ENCODE measurements around the gene AOX1.
"Not testable (repeated sequence)": the region's sequence is repeated elsewhere in the genome, so short reads cannot be mapped to it uniquely, and the experiment has no call there.

Gene AOX1

GRCh38 chr2:200585730-200586643 lies at the start of gene AOX1:
Gene AOX1, plus strand, starts transcription at chr2:200586014. Its CDS starts 95 bp downstream, at chr2:200586109.
- no peak for DNase-seq (ENCODE audit: low read depth)

- no peak for DNase-seq (ENCODE audit: low read depth)
Measured at GRCh38 chr2:200538139-200538538, 47.7 kb upstream of the AOX1 start.

DNA sequence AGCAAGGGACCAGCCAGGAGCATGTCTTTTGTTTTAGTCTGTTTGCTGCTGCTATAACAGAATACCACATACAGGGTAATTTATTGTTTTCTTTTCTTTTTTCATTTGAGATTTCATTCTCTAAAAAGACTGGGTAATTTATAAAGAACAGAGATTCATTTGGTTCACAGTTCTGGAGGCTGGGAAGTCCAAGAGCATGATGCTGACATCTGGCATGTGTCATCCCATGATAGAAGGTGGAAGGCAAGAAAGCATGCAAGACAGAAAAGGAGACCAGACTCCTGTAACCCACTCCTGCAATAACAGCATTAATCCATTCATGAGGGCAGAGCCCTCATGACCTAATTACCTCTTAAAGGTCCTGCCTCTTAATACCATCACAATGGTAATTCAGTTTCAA lies 45.0 kb upstream of the AOX1 start:
- no peak for DNase-seq (ENCODE audit: low read depth)

DNA sequence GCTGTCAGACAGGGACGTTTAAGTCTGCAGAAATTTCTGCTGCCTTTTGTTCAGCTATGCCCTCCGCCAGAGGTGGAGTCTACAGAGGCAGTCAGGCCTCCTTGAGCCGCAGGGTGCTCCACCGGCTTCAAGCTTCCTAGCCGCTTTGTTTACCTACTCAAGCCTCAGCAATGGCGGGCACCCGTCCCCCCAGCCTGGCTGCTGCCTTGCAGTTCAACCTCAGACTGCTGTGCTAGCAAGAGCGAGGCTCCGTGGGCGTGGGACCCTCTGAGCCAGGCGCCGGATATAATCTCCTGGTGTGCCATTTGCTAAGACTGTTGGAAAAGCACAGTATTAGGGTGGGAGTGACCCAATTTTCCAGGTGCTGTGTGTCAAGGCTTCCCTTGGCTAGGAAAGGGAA lies 19.2 kb upstream of the AOX1 start:
- DNase-seq (ENCODE audit: low read depth), result not testable (repeated sequence)

DNA sequence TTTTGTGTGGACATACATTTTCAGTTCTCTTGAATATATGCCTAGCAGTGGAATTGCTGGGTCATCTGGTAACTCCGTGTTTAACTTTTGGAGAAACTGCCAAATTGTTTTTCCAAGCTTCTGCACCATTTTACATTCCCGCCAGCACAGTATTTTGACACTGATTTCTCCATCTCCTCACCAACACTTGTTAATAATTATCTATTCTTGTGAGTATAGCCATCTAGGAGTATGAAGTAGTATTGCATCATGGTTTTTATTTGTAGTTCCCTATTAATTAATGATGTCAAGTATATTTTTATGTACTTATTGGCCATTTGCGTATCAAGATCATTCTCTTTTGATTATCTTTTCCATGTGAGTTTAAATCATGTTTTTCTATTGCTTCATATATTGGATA lies 17.9 kb upstream of the AOX1 start:
- DNase-seq (ENCODE audit: low read depth), result no peak

GRCh38 chr2:200575957-200576356 lies 9.9 kb upstream of the AOX1 start:
- no peak for DNase-seq (ENCODE audit: low read depth)

DNA sequence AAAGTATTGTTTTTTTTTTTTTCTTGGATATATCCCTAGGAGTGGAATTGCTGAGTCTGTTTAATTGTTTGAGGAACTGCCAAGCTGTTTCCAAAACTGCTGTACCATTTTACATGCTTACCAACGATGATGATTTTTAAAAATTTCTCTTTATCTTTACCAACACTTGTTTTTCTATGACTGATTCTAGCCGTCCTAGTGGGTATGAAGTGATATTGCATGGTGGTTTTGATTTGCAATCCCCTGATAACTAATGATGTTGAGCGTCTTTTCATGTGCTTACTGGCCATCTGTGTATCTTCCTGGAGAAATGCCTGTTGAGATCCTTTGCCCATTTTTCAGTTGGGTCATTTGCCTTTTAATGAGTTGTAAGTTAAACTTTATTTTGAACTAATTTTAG lies 8.8 kb upstream of the AOX1 start:
- DNase-seq (ENCODE audit: low read depth), result no peak

- DNase-seq (ENCODE audit: low read depth), result no peak
Measured at GRCh38 chr2:200578778-200579177, 7.0 kb upstream of the AOX1 start.

DNA sequence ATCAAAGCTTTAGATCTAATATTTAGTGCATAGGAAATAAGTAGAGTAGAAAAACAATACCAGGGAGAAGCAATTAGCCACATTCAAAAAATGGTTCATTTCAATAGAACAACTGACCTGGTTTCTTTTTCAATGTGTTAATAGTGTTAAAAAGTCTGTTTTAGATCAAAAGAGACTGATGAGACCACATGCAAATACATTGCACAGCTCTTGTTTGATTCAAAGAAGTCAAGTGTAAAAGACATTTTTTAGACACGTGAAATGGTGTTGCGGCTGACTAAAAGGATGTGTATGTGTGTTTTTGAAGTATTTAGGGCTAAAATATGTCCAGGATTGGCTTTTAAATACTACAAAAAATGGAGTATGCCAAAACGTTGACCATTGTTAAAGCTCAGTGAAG lies 1.2 kb upstream of the AOX1 start:
- no peak for DNase-seq (ENCODE audit: low read depth)

DNA sequence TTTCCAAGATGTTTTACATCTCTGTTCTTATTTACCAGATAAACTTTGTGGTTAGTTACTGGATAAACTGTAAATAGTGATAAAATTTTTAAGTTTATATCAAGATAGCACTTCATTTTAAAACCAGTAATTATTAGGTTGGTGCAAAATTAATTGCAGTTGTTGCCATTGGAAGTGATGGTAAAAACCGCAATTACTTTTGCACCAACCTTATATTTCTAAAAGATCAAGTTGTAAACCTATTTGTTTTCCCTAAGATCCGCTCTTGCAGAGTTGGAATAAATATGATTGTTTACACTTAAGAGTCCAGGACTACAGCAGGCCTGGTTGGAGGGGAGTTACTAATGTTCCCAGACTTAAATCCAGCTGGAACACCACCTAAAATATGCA lies 479 bp upstream of the AOX1 start:
- no peak for DNase-seq (ENCODE audit: low read depth)

- DNase-seq (ENCODE audit: low read depth), result no peak
Measured at GRCh38 chr2:200586644-200586975, 796 bp downstream of the AOX1 start.

DNA sequence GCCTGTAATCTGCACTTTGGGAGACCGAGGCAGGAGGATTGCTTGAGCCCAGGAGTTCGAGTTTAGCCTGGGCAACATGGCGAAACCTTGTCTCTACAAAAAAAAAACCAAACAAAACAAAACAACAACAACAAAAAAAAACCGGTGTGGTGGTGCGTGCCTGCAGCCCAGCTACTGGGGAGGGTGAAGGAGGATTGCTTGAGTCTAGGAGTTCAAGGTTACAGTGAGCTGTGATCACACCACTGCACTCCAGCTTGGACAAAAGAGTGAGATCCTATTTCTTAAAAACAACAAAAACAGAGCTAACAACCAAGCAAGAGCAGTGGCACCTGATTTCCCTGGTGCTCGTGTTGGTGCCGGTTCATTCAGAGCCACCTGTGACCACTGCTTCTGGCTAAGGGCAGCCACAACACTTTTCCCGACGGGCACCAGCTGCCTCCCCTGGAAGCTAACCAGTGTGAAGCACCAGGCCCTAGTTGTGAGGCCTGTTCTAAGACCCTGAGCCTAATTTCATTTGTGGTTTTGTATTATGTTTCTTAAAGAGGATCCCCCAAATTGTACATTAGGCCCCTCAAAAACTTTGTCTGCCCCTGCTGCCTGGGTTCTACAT lies 1.3 kb downstream of the AOX1 start:
- DNase-seq (ENCODE audit: low read depth), result no peak

GRCh38 chr2:200588076-200588678 lies 2.4 kb downstream of the AOX1 start:
- DNase-seq (ENCODE audit: low read depth), result no peak

GRCh38 chr2:200590090-200590489 lies 4.3 kb downstream of the AOX1 start:
- DNase-seq (ENCODE audit: low read depth), result no peak

- no peak for DNase-seq (ENCODE audit: low read depth)
Measured at GRCh38 chr2:200591308-200591707, 5.5 kb downstream of the AOX1 start.

GRCh38 chr2:200592406-200593075 lies 6.7 kb downstream of the AOX1 start:
- DNase-seq (ENCODE audit: low read depth), result no peak

DNA sequence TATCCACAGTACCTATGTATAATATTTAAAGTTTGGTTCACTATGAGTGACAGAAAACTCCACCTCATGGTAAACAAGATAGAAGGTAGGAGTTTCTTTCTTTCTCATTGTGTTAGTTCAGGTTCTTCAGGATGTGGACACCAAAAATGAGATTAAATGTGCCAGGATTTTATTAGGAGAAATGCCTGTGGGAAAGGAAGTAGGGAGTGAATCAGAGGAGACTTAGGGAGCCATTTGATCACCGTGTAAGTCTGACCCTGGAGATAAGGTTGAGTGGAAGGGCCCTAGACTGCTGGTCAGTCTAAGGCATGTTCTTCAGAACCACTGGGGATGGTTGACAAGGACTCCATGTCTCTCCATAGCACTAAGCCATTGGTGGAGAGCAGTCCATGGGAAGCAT lies 8.1 kb downstream of the AOX1 start:
- no peak for DNase-seq (ENCODE audit: low read depth)

DNA sequence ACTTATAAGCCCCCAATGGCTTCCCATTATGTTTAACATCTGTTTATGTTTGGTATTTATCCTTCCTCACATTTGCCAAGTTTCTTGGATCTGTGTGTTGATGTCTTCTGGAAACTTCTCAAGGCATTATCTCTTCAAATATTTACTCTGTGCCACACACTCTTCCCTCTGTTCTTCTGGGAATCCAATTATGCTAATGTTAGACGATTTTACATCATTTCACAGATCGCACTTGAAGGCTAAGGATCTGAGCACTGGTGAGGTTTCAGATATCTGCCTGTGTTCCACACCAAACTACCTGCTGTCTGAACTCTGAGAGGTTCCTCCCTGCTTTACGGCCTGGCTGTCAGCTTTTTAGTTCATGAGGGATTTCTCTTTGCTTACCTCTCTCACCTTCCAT lies 10.1 kb downstream of the AOX1 start:
- DNase-seq (ENCODE audit: low read depth), result no peak

- no peak for DNase-seq (ENCODE audit: low read depth)
Measured at GRCh38 chr2:200596774-200597570, 11.2 kb downstream of the AOX1 start.

GRCh38 chr2:200599206-200599605 lies 13.4 kb downstream of the AOX1 start:
- no peak for DNase-seq (ENCODE audit: low read depth)

- DNase-seq (ENCODE audit: low read depth), result no peak
Measured at GRCh38 chr2:200600549-200601225, 14.9 kb downstream of the AOX1 start.

All from stimulated activated CD8-positive, alpha-beta memory T cell treated with anti-CD3 and anti-CD28 coated beads, Interleukin-12 subunit alpha, Interleukin-12 subunit beta, amount 100 ng/mL, for 1 hour (primary cell).